GM21737 (cell line): ENCODE measurements around the gene P2RX2.
"Not testable (repeated sequence)": the region's sequence is repeated elsewhere in the genome, so short reads cannot be mapped to it uniquely, and the experiment has no call there.

Experiments used
- ATAC-seq: cut with Tn5 transposase; IDR thresholded peaks from one replicate; pipeline ENCODE4 v1.9.1; 2021; ENCODE audit warnings: mild to moderate bottlenecking, moderate library complexity; ENCODE audit not compliant: unreplicated experiment

P2RX2 gene

DNA sequence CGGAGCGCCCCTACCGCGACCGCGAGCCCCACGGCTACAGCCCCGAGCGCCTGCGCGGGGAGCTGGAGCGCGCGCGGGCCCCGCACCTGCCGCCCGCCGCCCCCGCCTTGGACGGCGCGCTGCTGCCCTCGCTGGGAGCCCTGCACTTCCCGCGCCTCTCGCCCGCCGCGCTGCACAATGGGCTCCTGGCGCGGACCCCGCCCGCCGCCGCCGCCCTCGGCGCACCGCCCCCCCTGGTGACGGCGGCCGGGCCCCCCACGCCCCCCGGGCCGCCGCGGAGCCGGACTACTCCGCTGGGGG lies 35.2 kb upstream of the P2RX2 start:
- ATAC-seq: no peak

DNA sequence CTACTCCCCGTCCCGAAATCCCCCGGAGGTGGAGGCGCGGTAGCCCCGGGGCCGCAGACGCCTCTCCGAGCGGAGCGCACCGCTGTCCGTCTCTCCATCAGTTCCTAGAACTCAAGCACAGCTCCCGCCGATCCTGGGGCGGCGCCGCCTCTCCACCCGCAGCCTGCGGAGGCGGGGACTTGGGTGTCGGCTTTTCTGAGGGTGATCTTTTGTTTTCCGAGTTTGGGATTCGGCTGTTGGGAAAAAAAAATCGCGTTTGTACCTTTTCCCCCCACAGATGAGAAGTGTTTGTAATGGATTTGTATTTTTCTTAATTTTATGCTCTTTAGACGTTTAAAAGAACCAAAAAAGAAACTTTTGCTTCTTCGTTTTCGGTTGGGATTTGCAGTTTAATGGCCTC lies 34.8 kb upstream of the P2RX2 start:
- ATAC-seq: no peak

DNA sequence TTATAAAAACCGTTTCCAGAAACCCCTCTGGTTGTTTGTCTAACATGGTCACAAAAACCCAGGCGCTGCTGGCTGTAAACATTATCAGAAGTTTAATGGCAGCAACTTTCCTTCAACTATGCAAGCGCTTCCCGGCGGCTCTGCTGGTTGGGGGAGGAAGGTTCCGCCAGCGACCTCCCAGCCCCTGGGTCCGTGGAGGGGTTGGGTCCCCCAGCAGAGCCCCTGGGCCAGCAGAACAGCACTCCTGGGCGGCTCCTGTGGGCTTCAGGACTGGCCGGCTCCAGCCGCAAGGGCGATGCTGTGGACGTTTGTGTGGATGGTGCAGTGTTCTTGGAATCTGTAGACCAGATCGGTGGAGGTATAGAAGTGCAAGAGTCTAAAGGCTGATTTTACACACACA lies 34.1 kb upstream of the P2RX2 start:
- ATAC-seq: no peak

DNA sequence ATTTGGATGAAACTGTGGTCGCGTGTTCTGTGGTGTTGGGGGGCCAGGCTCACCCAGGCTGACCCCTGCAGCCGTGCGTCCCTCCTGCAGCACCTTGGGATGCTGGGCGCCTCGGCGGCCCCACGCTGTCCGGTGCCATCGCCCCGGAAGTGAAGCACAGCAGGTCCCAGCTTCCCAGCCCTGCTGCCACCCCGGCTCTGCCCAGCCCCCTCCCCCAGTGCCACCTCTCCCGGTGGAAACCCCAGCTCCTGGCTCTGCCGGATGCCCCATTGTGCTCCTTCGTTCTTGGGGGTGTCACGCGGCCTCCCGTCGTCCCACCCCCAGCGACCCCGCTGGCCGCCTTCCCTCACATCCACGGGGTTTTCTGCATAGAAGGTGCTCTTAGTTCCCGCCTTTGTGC lies 33.4 kb upstream of the P2RX2 start:
- no peak for ATAC-seq

DNA sequence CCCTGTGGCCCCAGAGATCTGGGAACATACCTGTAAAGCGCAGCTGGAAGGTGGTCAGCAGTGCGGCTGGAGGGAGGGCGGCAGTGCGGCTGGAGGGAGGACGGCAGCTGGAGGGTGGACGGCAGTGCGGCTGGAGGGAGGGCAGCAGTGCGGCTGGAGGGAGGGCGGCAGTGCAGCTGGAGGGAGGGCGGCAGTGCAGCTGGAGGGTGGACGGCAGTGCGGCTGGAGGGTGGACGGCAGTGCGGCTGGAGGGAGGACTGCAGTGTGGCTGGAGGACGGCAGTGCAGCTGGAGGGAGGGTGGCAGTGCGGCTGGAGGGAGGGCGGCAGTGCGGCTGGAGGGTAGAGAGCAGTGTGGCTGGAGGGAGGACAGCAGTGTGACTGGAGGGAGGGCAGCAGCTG lies 31.6 kb upstream of the P2RX2 start:
- ATAC-seq: no peak

DNA sequence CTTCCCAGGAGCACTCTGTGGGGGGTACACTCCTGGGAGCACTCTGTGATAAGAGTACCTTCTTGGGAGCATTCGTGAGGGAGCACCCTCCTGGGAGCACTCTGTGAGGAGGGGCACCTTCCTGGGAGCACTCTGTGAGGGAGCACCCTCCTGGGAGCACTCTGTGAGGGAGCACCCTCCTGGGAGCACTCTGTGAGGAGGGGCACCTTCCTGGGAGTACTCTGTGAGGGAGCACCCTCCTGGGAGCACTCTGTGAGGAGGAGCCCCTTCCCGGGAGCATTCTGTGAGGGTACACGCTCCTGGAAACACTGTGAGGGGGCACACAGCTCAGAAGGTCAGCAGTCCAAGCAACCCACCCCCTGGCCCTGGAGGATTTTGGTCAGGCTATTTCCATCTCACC lies 30.8 kb upstream of the P2RX2 start:
- no peak for ATAC-seq

DNA sequence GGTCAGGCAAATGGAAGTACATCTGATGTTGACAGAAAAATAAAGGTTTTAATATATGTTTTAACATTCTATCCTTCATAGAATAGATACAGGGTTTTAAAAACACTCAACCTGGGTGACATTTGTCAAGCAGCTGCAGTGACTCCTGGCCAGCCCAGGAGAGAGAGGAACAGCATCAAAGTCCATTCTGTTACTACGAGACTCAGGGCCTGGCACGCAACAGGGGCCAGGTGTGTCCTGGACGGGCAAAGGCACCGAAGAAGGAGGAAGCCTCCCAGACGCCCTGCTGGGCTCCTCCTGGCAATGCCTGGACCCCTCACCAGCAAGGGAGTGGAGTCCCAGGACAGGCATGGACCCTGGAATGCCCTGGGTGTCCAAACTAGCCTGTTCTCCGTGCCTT lies 30.3 kb upstream of the P2RX2 start:
- ATAC-seq: no peak

DNA sequence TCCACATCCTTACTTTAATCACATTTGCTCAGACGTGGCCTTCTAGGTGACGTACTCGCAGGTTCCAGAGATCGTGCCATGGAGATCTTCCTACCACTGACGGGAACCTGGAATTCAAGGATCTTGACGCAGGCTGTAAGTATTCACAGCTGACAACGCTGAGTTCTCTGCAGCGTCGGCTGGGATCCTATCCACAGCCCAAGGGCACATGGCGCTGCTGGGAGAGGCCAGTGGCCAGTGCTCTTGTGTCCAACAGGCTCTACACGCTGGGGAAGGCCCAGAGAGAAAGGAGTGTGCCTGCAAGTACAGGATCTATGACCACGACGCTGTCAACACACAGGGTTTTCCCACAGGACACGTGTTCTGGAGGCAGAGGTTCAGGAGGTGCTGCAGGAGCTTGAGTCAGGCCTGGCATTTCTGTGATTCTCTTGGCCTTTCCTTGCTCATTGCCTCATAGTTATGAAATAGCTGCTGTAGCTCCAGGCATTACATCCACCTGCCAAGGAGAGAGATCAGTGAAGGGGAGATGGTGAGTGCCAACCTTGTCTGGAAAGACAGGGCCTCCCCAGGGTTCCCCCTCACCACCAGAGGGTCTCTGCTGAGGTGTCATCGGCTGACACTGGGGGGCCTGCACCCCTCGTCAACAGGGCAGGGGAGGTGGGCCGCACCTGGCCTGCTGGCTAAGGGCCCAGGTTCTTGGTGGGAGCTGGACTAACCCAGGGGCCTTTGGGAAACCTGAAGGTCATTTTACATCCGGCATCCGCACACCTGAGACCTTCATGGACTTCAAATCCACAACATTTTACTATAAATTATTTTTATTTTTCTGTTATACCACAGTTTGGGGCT lies 29.5 kb upstream of the P2RX2 start:
- no peak for ATAC-seq

DNA sequence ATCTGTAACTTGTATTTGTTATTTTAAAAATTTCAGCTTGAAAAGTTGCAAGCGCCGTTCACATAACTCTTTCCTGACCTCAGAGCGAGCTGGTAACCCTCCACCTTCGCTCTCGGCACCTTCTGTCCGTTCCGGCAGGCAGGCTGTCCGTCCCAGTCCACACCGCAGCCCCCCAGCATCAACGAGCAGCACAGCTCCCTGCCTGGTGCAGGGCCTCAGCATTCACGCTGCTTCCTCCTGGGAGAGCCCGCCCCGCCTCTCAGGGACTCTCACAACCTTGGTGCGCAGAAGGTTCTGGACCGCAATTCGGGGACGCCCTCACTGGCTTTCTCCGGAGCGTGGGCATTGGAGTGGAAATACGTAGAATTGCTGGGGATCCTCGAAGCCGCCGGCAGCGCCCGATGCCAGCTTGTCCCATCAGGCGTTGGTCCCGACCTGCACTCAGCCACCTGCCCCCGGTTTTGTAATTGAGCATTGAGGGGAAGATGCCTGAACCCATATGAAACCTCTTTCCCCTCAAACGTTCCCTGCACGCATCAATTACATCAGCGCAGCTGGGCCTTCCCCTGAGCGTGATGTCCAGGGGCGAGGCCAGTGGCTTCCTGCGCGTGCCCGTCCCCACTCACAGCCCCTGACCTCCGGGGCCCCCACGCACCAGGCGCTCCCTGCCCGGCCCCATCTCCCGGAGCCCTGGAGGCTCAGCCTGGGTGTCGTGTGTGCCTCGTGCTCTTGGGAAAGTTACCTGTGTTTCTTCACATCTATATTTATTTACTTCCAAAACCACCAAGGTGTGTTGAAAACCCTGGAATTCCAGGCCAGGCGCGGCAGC lies 27.3 kb upstream of the P2RX2 start:
- no peak for ATAC-seq

DNA sequence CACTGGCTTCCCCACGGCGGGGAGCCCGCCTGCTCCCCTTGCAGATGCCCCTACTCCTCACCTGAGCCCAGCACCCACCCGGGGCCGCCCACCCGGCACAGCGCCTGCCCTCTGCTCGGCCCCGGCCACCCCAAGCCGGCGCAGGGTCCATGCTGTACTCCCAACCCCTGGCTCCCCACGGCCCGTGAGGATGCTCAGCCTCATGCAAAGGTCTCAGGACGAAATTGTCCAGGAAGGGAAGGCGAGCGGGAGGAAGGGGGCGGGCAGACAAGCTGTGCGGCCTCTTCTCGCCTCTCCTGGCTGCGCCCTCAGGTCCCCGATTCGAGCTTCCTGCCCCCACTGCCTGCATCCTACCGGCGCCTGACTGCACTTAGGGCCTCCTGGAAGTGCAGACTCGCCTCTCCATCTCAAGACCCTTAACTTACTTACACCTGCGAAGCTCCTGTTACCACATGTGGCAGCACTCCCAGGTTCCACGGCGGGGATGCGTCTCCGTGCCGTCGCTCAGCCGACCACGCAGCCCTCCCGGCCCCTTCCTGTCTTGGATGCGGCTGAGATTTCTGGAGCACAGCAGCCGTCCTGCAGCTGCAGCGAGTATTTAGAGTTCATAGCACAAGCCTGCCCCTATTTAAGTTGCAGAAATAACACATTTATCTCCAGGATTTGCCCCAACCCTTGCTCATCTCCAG lies 26.1 kb upstream of the P2RX2 start:
- no peak for ATAC-seq

DNA sequence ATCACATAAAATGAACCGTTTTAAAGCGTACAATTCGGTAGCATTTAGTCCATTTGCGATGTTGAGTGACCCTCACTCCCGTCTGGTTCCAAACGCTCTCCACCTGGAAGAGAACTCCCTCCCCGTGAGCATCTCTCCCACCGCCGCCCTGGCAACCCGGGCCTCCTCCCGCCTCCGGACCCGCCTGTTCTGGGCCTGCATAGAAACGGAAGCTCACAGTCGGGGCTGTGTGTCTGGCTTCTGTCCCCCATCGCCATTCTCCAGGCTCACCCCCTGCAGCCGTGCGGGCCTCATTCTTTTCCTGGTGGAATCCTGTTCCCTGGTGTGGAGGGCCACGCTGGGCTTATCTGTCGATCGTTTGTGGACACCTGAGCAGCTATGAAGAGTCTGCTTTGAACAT lies 25.5 kb upstream of the P2RX2 start:
- no peak for ATAC-seq

DNA sequence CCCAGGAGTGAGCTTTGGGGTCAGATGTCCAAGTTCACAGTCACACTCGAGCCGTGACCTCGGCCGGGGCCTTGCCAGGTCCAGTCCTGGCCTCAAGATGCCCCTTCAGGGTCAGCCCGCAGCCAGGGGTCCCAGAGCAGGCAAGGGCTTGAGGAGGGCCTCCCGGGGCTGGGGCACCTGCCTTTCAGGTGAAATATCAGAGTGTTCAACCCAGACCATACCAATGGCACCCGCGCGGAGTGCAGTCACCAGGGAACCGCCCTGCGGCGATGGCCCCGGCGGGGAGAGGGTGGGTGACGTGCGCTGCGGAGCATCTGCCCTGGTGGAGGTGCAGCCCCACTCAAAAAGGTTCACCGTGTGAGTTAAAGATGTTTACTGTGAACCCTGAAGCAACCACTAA lies 25.1 kb upstream of the P2RX2 start:
- no peak for ATAC-seq

DNA sequence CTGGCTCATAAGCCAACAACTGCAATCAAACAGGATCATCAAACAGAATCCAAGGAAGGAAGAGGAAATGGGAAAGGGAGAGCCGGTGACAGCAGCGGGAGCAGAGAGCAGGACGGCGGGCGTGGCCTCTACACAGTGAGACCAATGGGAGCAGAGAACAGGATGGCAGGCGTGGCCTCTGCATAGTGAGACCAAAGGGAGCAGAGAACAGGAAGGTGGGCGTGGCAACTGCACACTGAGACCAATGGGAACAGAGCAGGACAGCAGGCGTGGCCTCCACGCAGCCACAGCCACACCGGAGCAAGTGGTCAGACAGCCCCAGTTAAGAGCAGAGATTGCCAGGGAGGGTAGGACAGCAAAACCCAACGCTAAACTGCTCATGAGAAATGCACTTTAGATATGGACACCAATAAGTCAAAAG lies 24.6 kb upstream of the P2RX2 start:
- no peak for ATAC-seq

DNA sequence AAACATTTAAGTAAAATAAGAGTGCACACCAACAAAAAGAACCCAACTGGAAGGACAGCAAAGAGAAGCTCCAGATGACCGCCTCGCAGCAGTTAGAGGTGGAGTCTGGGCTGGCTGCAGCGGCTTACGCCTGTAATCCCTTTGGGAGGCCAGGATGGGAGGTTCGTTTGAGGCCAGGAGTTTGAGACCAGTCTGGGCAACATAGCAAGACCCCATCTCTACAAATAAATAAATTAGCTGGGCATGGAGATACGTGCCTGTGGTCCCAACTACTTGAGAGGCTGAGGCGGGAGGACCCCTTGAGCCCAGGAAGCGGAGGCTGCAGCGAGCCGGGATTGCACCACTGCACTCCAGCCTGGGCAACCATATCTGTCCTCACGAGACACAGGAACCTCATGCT lies 23.4 kb upstream of the P2RX2 start:
- no peak for ATAC-seq

DNA sequence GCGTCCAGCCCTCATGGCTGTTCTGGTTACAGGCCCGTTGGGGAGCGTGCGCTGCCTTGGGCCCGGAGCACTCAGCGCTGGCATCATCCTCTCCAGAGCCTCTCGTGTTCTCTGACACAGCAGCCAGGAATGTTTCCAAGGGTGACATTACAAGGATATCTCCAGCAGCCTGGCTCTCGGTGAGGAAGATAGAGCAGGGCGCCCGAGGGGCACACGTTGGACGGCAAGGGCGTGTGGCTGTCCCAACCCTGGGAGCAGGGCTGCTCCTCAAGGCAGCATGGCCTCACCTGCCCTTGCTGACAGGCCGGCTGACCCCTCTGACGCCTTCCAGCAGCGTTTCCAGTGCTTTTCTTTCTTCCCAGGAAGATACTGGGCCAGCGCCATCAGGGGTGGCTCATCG lies 22.6 kb upstream of the P2RX2 start:
- ATAC-seq: no peak

DNA sequence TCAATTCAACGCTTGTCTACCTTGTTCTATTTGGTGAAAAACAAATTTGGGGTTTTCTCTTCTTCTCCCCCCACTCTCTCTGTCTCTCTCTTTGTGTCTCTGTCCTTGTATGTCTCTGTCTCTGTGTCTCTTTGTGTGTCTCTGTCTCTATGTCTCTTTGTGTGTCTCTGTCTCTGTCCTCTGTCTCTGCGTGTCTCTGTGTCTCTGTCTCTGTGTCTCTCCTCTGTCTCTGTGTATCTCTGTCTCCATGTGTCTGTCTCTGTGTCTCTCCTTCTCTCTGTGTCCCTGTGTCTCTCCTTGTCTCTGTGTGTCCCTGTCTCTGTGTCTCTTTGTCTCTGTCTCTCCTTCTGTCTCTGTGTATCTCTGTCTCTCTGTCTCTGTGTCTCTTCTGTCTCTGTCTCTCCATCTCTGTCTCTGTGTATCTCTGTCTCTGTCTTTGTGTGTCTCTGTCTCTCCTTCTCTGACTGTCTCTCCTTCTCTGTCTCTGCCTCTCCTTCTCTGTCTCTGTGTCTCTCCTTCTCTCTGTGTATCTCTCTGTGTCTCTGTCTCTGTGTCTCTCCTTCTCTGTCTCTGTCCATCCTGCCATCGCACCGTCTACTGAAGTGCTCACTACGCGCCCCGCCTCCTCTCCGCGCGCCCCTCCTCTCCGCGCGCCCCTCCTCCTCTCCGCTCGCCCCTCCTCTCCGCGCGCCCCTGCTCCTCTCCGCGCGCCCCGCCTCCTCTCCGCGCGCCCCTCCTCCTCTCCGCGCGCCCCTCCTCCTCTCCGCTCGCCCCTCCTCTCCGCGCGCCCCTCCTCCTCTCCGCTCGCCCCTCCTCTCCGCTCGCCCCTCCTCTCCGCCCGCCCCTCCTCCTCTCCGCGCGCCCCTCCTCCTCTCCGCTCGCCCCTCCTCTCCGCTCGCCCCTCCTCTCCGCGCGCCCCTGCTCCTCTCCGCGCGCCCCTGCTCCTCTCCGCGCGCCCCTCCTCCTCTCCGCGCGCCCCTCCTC lies 21.0 kb upstream of the P2RX2 start:
- no peak for ATAC-seq

DNA sequence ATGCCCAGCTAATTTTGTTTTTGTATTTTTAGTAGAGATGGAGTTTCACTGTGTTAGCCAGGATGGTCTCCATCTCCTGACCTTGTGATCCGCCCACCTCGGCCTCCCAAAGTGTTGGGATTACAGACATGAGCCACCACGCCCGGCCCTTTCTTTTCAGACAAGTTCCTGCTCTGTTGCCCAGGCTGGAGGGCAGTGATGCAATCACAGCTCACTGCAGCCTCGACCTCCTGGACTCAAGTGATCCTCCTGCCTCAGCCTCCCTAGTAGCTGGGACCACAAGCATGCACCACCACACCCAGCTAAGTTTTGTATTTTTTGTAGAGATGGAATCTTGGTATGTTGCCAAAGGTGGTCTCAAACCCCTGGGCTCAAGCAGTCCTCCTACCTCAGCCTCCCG lies 19.1 kb upstream of the P2RX2 start:
- not testable (repeated sequence) for ATAC-seq

DNA sequence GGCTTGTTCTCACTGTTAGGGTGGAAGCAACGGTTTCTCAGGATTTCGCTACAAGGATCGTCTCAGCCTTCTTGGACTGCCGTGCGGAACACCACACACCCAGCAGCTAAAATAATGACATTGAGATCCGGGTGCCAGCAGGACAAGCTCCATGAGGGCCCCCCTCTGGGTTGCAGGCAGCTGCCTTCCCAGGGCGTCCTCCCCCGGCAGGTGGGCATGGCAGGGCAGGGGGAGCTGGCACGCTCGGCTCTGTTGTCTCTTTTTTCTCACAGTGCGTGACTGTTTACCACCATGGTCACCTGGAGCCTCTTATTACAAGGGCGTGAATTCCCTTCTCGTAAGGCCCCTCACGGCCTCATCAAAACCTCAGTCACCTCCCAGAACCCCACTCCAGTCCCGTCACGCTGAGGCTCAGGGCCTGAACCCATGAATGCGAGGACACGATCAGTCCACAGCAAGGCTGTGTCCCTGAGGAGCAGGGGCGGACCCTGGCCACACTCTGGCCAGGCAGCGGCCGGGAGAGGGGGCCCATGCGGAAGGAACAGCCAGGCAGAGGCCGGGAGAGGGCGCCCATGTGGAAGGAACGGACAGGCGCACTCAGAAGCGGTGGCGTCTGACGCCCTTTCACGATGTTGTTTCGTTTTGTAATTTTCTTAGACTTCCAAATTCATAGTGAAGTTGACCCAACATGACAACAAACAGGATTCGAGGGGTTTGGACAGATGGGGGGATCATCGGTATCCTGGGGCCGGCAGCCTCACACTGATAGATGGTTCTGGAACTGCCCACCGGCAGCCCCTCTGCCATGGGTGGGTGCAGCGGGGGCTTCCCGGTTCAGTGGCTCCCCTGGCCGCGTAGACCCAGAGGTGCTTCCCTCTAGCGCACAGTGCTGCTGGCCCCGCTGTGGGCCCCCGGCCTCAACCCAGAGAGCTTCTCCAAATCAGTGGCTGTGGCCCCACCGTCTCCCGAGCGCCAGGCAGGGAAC lies 18.2 kb upstream of the P2RX2 start:
- ATAC-seq: no peak

DNA sequence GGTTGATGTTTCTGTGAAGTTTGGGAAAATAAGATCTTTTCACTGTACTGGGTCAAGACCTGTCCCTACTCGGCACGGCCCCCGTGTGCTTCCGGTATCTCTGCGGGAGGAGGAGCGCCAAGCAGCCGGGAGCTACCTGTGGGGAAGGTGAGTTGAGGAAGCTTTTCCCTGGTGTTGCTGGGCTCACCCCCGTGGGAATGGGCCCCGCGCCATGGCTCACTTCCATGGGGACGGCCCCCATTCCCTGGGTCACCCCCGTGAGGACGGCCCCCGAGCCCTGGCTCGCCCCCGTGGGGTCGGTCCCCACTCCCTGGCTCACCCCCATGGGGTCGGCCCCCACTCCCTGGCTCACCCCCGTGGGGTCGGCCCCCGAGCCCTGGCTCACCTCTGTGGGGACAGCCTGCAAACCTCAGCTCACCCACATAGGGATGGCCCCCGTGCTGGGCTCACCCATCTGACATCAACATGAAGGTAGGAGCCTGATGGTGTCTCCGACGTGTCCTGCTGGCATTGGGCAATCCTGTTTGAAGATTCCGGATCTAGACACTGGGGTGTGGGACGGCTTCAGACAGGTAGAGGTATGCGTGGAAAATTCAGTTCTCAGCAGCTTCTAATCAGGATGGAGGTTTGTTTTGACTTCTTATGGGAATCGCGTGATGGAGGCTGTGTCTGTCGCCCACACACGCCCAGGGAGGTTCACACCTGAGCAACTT lies 17.2 kb upstream of the P2RX2 start:
- ATAC-seq: no peak
